Inflammatory macrophage treated with lipopolysaccharide for 4 hours (primary cell): ENCODE data around the gene GLYAT.
A peak's percentile ranks its signal among the peaks of the same experiment; 100 is the strongest.

Source experiments
- DNase-seq: peaks from one replicate; pipeline ENCODE4 v3.0.0-alpha.2; 2020

The GLYAT gene

GRCh38 chr11:58676563-58677135 is 55.1 kb downstream of the GLYAT start:
- DNase-seq = no peak

DNA sequence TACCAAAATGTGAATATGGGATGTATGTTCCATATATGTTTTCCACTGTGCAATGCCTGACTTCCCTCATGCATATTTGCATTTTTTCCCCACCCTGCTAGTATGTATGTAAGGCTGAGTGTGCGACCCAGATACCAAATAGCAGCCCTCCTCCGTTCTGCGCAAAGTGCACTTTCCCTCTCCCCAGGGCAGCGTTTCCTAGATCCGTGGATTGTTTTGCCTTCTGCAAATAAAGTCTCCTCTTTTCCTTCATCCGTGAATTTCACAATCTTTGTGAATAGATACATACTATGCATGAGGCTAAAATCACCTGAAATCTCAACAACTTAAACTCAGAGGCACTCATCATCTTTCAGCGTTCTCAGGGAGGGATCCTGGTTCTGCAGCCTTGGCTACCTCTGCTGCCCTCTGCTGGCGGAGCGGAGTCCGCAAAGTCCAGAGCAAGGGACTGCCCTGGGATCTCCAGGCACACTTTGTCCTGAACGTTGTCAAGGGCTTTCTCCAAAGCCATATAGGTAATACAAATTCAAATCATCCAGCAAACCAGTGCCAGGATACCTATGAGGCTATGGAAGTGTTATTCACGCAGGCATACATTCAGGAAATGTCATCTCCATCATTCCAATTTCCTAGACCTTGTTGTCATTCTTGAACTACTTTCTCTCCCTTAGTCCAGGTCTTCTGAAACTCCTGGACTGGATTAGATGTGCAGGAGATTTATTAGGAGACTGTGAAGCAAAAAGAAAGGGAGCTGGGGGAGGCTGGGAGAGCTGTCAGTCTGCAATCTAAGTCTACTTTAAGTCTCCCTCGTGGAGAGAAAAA is 56.2 kb downstream of the GLYAT start:
- peak; percentile 55 for DNase-seq

DNA sequence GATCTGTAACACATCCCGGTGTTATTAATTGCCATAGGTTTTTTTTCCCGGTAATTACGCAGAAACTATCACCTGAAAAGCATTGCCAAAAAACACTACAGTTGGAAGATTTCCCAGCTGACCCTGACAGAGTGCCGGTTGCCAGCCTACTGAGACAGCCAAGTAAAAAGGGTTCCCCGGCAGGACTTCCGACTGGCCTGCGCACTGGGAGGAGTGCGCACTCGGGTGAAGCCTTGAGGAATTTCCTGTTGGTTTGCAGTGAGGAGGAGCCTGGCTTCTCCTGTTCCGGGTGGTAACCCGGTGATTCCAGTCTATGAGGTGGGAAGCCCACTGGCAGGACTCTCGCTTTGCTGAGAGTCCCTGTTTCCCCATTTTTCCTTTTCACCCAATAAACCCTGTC is 57.1 kb downstream of the GLYAT start:
- no peak for DNase-seq

DNA sequence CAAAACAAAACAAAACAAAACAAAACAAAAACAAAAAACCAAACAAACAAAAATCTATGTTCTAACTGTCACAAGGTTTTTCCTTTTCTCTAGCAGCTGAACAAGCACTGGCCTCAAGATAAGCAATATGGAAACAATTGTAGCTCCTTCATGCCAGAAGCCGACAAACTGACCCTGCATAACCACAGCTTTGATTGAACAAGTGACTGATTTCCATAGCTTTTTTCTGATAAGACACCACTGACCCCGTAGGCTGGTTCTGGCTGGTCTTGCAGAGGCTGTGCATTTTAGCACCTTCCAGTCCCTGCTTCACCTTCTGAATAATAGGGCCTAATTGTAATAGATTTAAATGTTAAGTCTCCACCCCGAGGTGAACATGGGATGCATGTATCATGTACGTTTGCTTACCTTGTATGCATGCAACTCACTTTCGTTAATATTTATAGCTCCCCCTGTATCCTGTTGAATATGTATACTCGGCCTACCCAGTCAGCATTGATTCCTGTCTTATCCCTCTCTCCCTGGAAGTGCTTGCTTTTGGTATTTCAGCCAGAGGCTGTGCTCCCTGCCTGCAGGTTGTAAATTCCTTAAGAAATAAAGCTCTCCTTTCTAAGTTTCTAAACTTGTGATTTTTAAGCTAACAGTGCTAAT is 59.6 kb downstream of the GLYAT start:
- DNase-seq = no peak

- DNase-seq = no peak
These were observed 71.7 kb downstream of the GLYAT start for GRCh38 chr11:58659910-58660570.

- no peak for DNase-seq
These were observed 72.3 kb downstream of the GLYAT start for GRCh38 chr11:58659404-58659803.
